Hindlimb muscle (tissue), 1 donor: Measurements from ENCODE around the gene ARID4B. TPM values are rescaled to one million over a fixed set of nuclear protein-coding genes. Genes with fewer than 3 reads are reported as not detected.
"Not testable (repeated sequence)": the region's sequence is repeated elsewhere in the genome, so short reads cannot be mapped to it uniquely, and the experiment has no call there.

Source experiments
- DNase-seq: peaks from one replicate; pipeline ENCODE4 v3.0.0-alpha.2; 2013
- polyA plus RNA-seq: library from polyadenylated mRNA; unstranded; fragments of 120-200 nt; gene quantifications from one replicate; pipeline ENCODE4 v1.2.1, GENCODE V29; 2013; ENCODE audit not compliant: insufficient read length

The ARID4B gene
- polyA plus RNA-seq, 1 donor, result 19.1 TPM

- no peak for DNase-seq
Measured at GRCh38 chr1:235221653-235222375, 106.2 kb downstream of the ARID4B start.

GRCh38 chr1:235215453-235215852 is 112.5 kb downstream of the ARID4B start:
- no peak for DNase-seq

GRCh38 chr1:235214962-235215361 is 113.0 kb downstream of the ARID4B start:
- not testable (repeated sequence) for DNase-seq

GRCh38 chr1:235213752-235214151 is 114.2 kb downstream of the ARID4B start:
- DNase-seq, result no peak

GRCh38 chr1:235211517-235211916 is 116.5 kb downstream of the ARID4B start:
- DNase-seq, result no peak

GRCh38 chr1:235207209-235207565 is 120.8 kb downstream of the ARID4B start:
- no peak for DNase-seq

- no peak for DNase-seq
Measured at GRCh38 chr1:235206533-235207208, 121.3 kb downstream of the ARID4B start.

- DNase-seq, result no peak
Measured at GRCh38 chr1:235205687-235206086, 122.3 kb downstream of the ARID4B start.

GRCh38 chr1:235203428-235203827 is 124.6 kb downstream of the ARID4B start:
- DNase-seq, result no peak

GRCh38 chr1:235202447-235202846 is 125.5 kb downstream of the ARID4B start:
- DNase-seq, result not testable (repeated sequence)

GRCh38 chr1:235199441-235199840 is 128.5 kb downstream of the ARID4B start:
- DNase-seq, result no peak

GRCh38 chr1:235190431-235190830 is 137.5 kb downstream of the ARID4B start:
- DNase-seq, result peak; percentile 6

GRCh38 chr1:235187316-235187715 is 140.7 kb downstream of the ARID4B start:
- no peak for DNase-seq

- DNase-seq, result no peak
Measured at GRCh38 chr1:235181561-235182245, 146.3 kb downstream of the ARID4B start.

GRCh38 chr1:235180916-235181460 is 147.0 kb downstream of the ARID4B start:
- DNase-seq, result no peak

- DNase-seq, result no peak
Measured at GRCh38 chr1:235176486-235176885, 151.5 kb downstream of the ARID4B start.

- no peak for DNase-seq
Measured at GRCh38 chr1:235169986-235170385, 158.0 kb downstream of the ARID4B start.

GRCh38 chr1:235168375-235168774 is 159.6 kb downstream of the ARID4B start:
- no peak for DNase-seq

- peak; percentile 3 for DNase-seq
Measured at GRCh38 chr1:235161685-235162327, 166.2 kb downstream of the ARID4B start.

GRCh38 chr1:235160957-235161684 is 166.9 kb downstream of the ARID4B start, which contains the start of gene RBM34:
Gene RBM34 (minus strand): TSS chr1:235161250. CDS start chr1:235161226, 24 bp downstream.
- peak; percentile 95 for DNase-seq

GRCh38 chr1:235160383-235160956 is 167.5 kb downstream of the ARID4B start:
- no peak for DNase-seq

GRCh38 chr1:235159930-235160329 is 168.0 kb downstream of the ARID4B start:
- DNase-seq, result not testable (repeated sequence)
